OCI-LY7 (cell line): ENCODE results near the gene ACKR2.

Experiments used
- CTCF ChIP-seq: fragments of 200-600 bp; sonication (generic); conservative IDR thresholded peaks from 2 replicates; pipeline ENCODE4 v1.5.1; 2014; ENCODE audit warnings: mild to moderate bottlenecking, antibody characterized with exemption, low read length, moderate library complexity, mixed read lengths
- EZH2phosphoT487 ChIP-seq: fragments of 200-600 bp; sonication (generic); IDR thresholded peaks from 2 replicates; pipeline ENCODE4 v1.6.1; 2018; ENCODE audit warnings: low read depth, borderline replicate concordance, mild to moderate bottlenecking, mixed run types, antibody characterized with exemption, low read length, moderate library complexity, mixed read lengths

- no peak for TF ChIP-seq CTCF
- TF ChIP-seq EZH2phosphoT487, result no peak
These were observed 75.1 kb downstream of the ACKR2 start for GRCh38 chr3:42884324-42884723.
